CD4-positive, alpha-beta T cell (primary cell): ENCODE measurements around the gene SNUPN. TPM values are rescaled to one million over a fixed set of nuclear protein-coding genes. Genes with fewer than 3 reads are reported as not detected.

ENCODE experiments used
- ATAC-seq: fragments of 200-7000 bp; cut with Tn5 transposase; one replicate; pipeline ENCODE4 v1.10.0; 2022; ENCODE audit warnings: mild to moderate bottlenecking; ENCODE audit not compliant: poor library complexity
- CTCF ChIA-PET: fragments of 350-600 bp; sonication (Branson Sonifier 250); formaldehyde crosslinking; loops from one replicate; lab custom pipeline; 2021; ENCODE audit warnings: antibody characterized with exemption, inconsistent platforms; lab: Charles Lee
- POLR2A ChIA-PET: fragments of 350-600 bp; sonication (Branson Sonifier 250); formaldehyde crosslinking; loops from one replicate; lab custom pipeline; 2021; ENCODE audit warnings: antibody characterized with exemption, inconsistent platforms; lab: Charles Lee
- DNase-seq, 14 experiments: peaks; one replicate each; pipeline ENCODE4 v3.0.0-alpha.2; 2013 to 2020; ENCODE audit warnings: mixed read lengths in 2 of 14
- H3K27ac ChIP-seq, 2 donors: one replicate each; pipeline versions ENCODE4 v1.5.1 to v1.7.0; 2013; ENCODE audit warnings: low read length in 2 of 2, low read depth in 1 of 2, mild to moderate bottlenecking in 1 of 2
- H3K27me3 ChIP-seq, 2 experiments: 1 replicate in 1 of 2; 2 replicates in 1 of 2; pipeline versions ENCODE4 v1.6.1 to v1.7.0; 2013; ENCODE audit warnings: low read length in 2 of 2, control low read depth in 1 of 2, mild to moderate bottlenecking in 1 of 2, moderate library complexity in 1 of 2; ENCODE audit not compliant: insufficient read depth in 2 of 2, control insufficient read depth in 1 of 2
- H3K36me3 ChIP-seq: one replicate; pipeline ENCODE4 v1.6.1; 2013; ENCODE audit warnings: low read length, control low read depth; ENCODE audit not compliant: insufficient read depth
- H3K4me1 ChIP-seq: one replicate; pipeline ENCODE4 v1.6.1; 2013; ENCODE audit warnings: low read length, control low read depth; ENCODE audit not compliant: insufficient read depth
- H3K4me3 ChIP-seq: one replicate; pipeline ENCODE4 v1.5.1; 2013; ENCODE audit warnings: mild to moderate bottlenecking, low read length, moderate library complexity
- H3K9me3 ChIP-seq, 2 experiments: 1 replicate in 1 of 2; 2 replicates in 1 of 2; pipeline versions ENCODE4 v1.6.1 to v1.7.0; 2013; ENCODE audit warnings: low read length in 2 of 2, mild to moderate bottlenecking in 2 of 2, control low read depth in 1 of 2, moderate library complexity in 1 of 2; ENCODE audit not compliant: control insufficient read depth in 1 of 2, insufficient read depth in 1 of 2
- H3K27ac Mint-ChIP-seq: one replicate; pipeline ENCODE4 v1.8.0; 2020; ENCODE audit warnings: mixed read lengths
- H3K27me3 Mint-ChIP-seq: one replicate; pipeline ENCODE4 v1.8.0; 2021; ENCODE audit warnings: mixed read lengths
- H3K36me3 Mint-ChIP-seq: one replicate; pipeline ENCODE4 v1.8.0; 2021; ENCODE audit warnings: low read depth, mixed read lengths
- H3K4me1 Mint-ChIP-seq: one replicate; pipeline ENCODE4 v1.8.0; 2021; ENCODE audit warnings: low read depth, mixed read lengths
- H3K4me3 Mint-ChIP-seq: one replicate; pipeline ENCODE4 v1.8.0; 2020; ENCODE audit warnings: mild to moderate bottlenecking, mixed read lengths
- H3K9me3 Mint-ChIP-seq: one replicate; pipeline ENCODE4 v1.8.0; 2020; ENCODE audit warnings: mixed read lengths
- CTCF ChIP-seq: fragments of 200-600 bp; IDR thresholded peaks from one replicate; pipeline ENCODE4 v1.8.0; 2022; ENCODE audit warnings: antibody characterized with exemption, mild to moderate bottlenecking
- intact Hi-C, 2 experiments: fragments of 100-400 bp; cut with DNase I in 1 of 2; cut with micrococcal nuclease in 1 of 2; formaldehyde crosslinking; loops; one replicate each; pipeline versions ENCODE4 v1.15.1 to v1.9.0; 2023 to 2025; cut with DNase I, micrococcal nuclease
- total RNA-seq, 174 experiments: library from RNA in 2 of 174; stranded (reverse) in 2 of 174; gene quantifications; one replicate each; pipeline ENCODE4 v1.2.3 and lab custom pipeline; 2021 to 2026

SNUPN gene
- total RNA-seq, 2 experiments from 2014 or later = 10.0 to 11.6 TPM

DNA sequence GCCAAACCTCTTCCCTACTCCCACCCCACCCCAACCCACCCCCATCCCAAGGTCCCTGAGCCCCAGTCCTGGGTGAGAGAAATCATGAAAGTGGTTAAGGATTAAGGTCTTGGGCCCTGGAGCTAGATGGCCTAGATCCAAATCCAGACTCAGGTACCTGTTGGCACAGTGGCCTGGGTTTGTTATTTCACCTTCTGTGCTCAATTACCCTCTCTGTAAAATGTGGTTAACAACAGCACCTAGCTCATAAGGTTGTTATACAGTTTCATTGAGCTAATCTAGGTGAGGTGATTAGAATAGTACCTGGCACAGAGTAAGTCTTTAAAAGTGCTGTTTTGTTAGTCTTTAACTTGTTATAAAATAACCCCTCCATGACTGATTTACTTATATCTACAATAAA lies 6.4 kb upstream of the SNUPN start:
- CTCF ChIA-PET = no interaction called here
- H3K27ac Mint-ChIP-seq = no peak overlapping the region
- POLR2A ChIA-PET = interaction anchor here (0.8 kb wide), 1 partner anchor 180 kb away, joined by 3 read pairs; the partner anchor contains the start of gene SIN3A

DNA sequence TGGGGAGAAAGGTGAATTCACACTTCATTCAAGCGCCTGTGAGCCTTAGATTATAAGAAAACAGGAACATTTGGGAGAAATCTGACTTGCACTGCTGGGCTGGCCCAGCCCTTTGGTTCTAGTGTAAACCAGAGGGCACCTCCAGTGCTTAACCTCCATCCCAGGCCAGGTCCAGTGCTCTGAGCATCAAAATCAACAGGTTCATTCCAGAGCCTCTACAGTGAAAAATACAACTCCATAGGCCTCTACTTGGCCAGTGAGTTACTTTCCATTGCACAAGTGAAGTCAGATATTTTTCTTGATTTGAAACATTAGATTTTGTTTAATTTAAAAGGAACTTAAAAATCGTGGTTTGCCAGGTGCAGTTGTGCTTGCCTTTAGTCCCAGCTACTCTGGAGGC lies 3.0 kb downstream of the SNUPN start:
- H3K36me3 Mint-ChIP-seq = peaks cover 49% of the 10 kb centered on the region

More for the DNA sequence above, 6.4 kb upstream of the SNUPN start:
- no peak overlapping the region for H3K4me3 Mint-ChIP-seq
- intact Hi-C loops = no loop called here
- DNase-seq (no peak), ATAC-seq (no peak)
- Histone ChIP-seq H3K4me1 (peaks cover 10% of the 10 kb centered on the region), H3K4me3 (no peak overlapping the region), H3K9me3 (no peaks in the 10 kb centered on the region), H3K27ac (no peak overlapping the region), H3K36me3 (peaks cover under 1% of the 10 kb centered on the region), H3K27me3 (no peaks in the 10 kb centered on the region)
- H3K9me3 Mint-ChIP-seq = no peaks in the 10 kb centered on the region
- H3K36me3 Mint-ChIP-seq = no peaks in the 10 kb centered on the region
- TF ChIP-seq CTCF = no peak
- no peaks in the 10 kb centered on the region for H3K27me3 Mint-ChIP-seq
- peaks cover under 1% of the 10 kb centered on the region for H3K4me1 Mint-ChIP-seq

DNA sequence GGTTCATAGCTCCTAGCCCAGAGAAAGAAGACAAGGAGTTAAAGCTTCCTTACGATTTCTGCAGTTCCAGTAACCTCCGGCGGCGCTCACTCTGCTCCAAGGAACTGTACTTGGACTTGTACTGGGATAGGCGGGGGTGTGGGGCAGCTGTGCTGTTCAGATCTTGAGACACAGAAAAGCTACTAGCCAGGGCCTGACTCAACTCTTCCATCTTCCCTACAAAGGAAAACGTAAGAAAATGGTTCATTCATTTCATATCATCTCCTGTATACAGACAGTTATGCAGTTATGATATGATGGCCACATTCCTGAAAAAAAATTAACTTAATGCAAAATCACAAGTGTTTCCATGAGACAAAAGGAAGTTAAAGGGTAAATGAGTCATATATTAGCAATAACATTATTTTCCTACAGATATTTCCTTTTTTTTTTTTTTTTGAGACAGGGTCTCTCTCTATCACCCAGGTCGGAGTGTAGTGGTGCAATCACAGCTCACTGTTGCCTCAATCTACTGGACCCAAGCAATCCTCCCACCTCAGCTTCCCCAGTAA lies 4.6 kb downstream of the SNUPN start:
- CTCF ChIA-PET = interaction anchor here (0.6 to 2.4 kb wide), 2 partner anchors 15 to 20 kb away, joined by 4 to 7 read pairs; partner anchors contain the start of gene IMP3
- no peak for DNase-seq
- no peak overlapping the region for H3K4me3 ChIP-seq

More for the DNA sequence above, 3.0 kb downstream of the SNUPN start:
- intact Hi-C loops = loop anchor here in 1 of 2 experiments (10.0 kb wide), 5 partner anchors 48 to 1802 kb away; partner anchors contain the start of genes COX5A, HMG20A, PEAK1 and PML
- no peak overlapping the region for H3K4me3 ChIP-seq
- H3K4me1 Mint-ChIP-seq = peaks cover 37% of the 10 kb centered on the region
- DNase-seq = no peak
- no peaks in the 10 kb centered on the region for H3K27me3 Mint-ChIP-seq
- H3K27ac ChIP-seq = peak overlapping the region in 1 of 2 donors; percentile 29
- H3K9me3 ChIP-seq = no peaks in the 10 kb centered on the region
- POLR2A ChIA-PET = no interaction called here
- peak overlapping the region; percentile 79 for H3K27ac Mint-ChIP-seq
- H3K4me1 ChIP-seq = peaks cover 39% of the 10 kb centered on the region
- no peak for ATAC-seq
- CTCF ChIA-PET = interaction anchor here (0.7 to 1.2 kb wide), 2 partner anchors 113 to 255 kb away, joined by 3 to 4 read pairs; no protein-coding TSS in a partner anchor
- no peaks in the 10 kb centered on the region for H3K9me3 Mint-ChIP-seq
- TF ChIP-seq CTCF = no peak
- peaks cover 25% of the 10 kb centered on the region for H3K36me3 ChIP-seq
- H3K4me3 Mint-ChIP-seq = peak overlapping the region; percentile 78
- H3K27me3 ChIP-seq = no peaks in the 10 kb centered on the region

More for the DNA sequence above, 4.6 kb downstream of the SNUPN start:
- peak overlapping the region; percentile 79 for H3K27ac Mint-ChIP-seq
- no peak overlapping the region for H3K4me3 Mint-ChIP-seq
- intact Hi-C loops = loop anchor here in 1 of 2 experiments (10.0 kb wide), 5 partner anchors 46 to 1804 kb away; partner anchors contain the start of genes COX5A, HMG20A, PEAK1 and PML
- POLR2A ChIA-PET = interaction anchor here (0.8 to 4.4 kb wide), 5 partner anchors 14 to 253 kb away, joined by 3 to 22 read pairs (median 6); partner anchors contain the start of genes IMP3, MAN2C1 and PTPN9
- peaks cover 29% of the 10 kb centered on the region for H3K4me1 Mint-ChIP-seq
- Histone ChIP-seq H3K4me1 (peaks cover 35% of the 10 kb centered on the region), H3K9me3 (no peaks in the 10 kb centered on the region), H3K27ac (no peak overlapping the region), H3K27me3 (no peaks in the 10 kb centered on the region), H3K36me3 (peaks cover 41% of the 10 kb centered on the region)
- no peaks in the 10 kb centered on the region for H3K27me3 Mint-ChIP-seq
- H3K9me3 Mint-ChIP-seq = no peaks in the 10 kb centered on the region
- ATAC-seq = no peak
- H3K36me3 Mint-ChIP-seq = peaks cover 60% of the 10 kb centered on the region
- no peak for TF ChIP-seq CTCF
